ENCODE results near the gene LCN1. TPM values are rescaled to one million over a fixed set of nuclear protein-coding genes. Genes with fewer than 3 reads are reported as not detected.

The LCN1 gene
- polyA plus RNA-seq, 1 donor (not counting 4 experiments of a cell fraction or from before 2014, with no cell fraction given) = not detected

GRCh38 chr9:135559606-135560005 is 38.4 kb downstream of the LCN1 start:
- no peak overlapping the region for H3K27ac ChIP-seq (ENCODE audit: control insufficient read depth, insufficient read depth, low read length)
- H3K27me3 ChIP-seq (ENCODE audit: control insufficient read depth, extremely low read depth, insufficient read depth, low read length) = no peaks in the 10 kb centered on the region
- H3K4me2 ChIP-seq (ENCODE audit: control insufficient read depth, extremely low read depth, insufficient read depth, low read depth, low read length) = no peak overlapping the region
- FAIRE-seq = no peak
- no peak overlapping the region for H3K4me3 ChIP-seq (ENCODE audit: control insufficient read depth in 2 of 3, extremely low read depth in 1 of 3, insufficient read depth in 2 of 3, low read depth in 1 of 3, low read length in 3 of 3)
- no peaks in the 10 kb centered on the region for H3K9me1 ChIP-seq (ENCODE audit: control insufficient read depth, extremely low read depth, insufficient read depth, low read length)
- H2AFZ ChIP-seq (ENCODE audit: control insufficient read depth, low read length) = no peak overlapping the region
- no peaks in the 10 kb centered on the region for H3K36me3 ChIP-seq (ENCODE audit: control insufficient read depth in 2 of 2, extremely low read depth in 1 of 2, insufficient read depth in 2 of 2, low read length in 2 of 2)
- no peaks in the 10 kb centered on the region for H3K4me1 ChIP-seq (ENCODE audit: control insufficient read depth, extremely low read depth, insufficient read depth, low read length)
- no peaks in the 10 kb centered on the region for H3K9me3 ChIP-seq (ENCODE audit: control insufficient read depth, low read depth, low read length)
- dilution Hi-C loops (cut with MboI; ENCODE audit: extremely low pct_ligation_motif_present, low sequenced_read_pairs) = no loop called here
- no peak overlapping the region for H3K9ac ChIP-seq (ENCODE audit: control insufficient read depth, extremely low read depth, insufficient read depth, low read length)
- H4K20me1 ChIP-seq (ENCODE audit: control insufficient read depth, extremely low read depth, insufficient read depth, low read length) = no peaks in the 10 kb centered on the region
- no peak for DNase-seq (ENCODE audit: low read depth, low spot score)
- no peak for TF ChIP-seq CTCF (optimal IDR thresholded peaks at IDR 0.05 in 1 of 3, IDR thresholded peaks at IDR 0.05 in 1 of 3, conservative IDR thresholded peaks at IDR 0.05 in 1 of 3; ENCODE audit: extremely low read depth in 1 of 3, insufficient read depth in 2 of 3, low read length in 3 of 3)
- no peak for TF ChIP-seq EZH2 (IDR thresholded peaks at IDR 0.05; ENCODE audit: low read length)
- H3K79me2 ChIP-seq (ENCODE audit: control insufficient read depth, insufficient read depth, low read length) = no peaks in the 10 kb centered on the region

GRCh38 chr9:135561391-135562234 is 40.4 kb downstream of the LCN1 start, which contains the start of gene PAEP:
Gene PAEP, plus strand, starts transcription at chr9:135561756.
- no peak within 1 kb of the TSS for H3K27ac ChIP-seq (ENCODE audit: control insufficient read depth, insufficient read depth, low read length)
- no peak within 1 kb of the TSS for H3K9ac ChIP-seq (ENCODE audit: control insufficient read depth, extremely low read depth, insufficient read depth, low read length)
- H3K36me3 ChIP-seq (ENCODE audit: control insufficient read depth in 2 of 2, extremely low read depth in 1 of 2, insufficient read depth in 2 of 2, low read length in 2 of 2) = no peaks in the 10 kb centered on the region
- no peak for FAIRE-seq
- TF ChIP-seq EZH2 (IDR thresholded peaks at IDR 0.05; ENCODE audit: low read length) (no peak), CTCF (optimal IDR thresholded peaks at IDR 0.05 in 1 of 3, IDR thresholded peaks at IDR 0.05 in 1 of 3, conservative IDR thresholded peaks at IDR 0.05 in 1 of 3; ENCODE audit: extremely low read depth in 1 of 3, insufficient read depth in 2 of 3, low read length in 3 of 3) (no peak)
- no peaks in the 10 kb centered on the region for H3K9me3 ChIP-seq (ENCODE audit: control insufficient read depth, low read depth, low read length)
- no peaks in the 10 kb centered on the region for H3K27me3 ChIP-seq (ENCODE audit: control insufficient read depth, extremely low read depth, insufficient read depth, low read length)
- no peaks in the 10 kb centered on the region for H4K20me1 ChIP-seq (ENCODE audit: control insufficient read depth, extremely low read depth, insufficient read depth, low read length)
- H3K4me3 ChIP-seq (ENCODE audit: control insufficient read depth in 2 of 3, extremely low read depth in 1 of 3, insufficient read depth in 2 of 3, low read depth in 1 of 3, low read length in 3 of 3) = no peak within 1 kb of the TSS
- dilution Hi-C loops (cut with MboI; ENCODE audit: extremely low pct_ligation_motif_present, low sequenced_read_pairs) = no loop called here
- no peaks in the 10 kb centered on the region for H3K79me2 ChIP-seq (ENCODE audit: control insufficient read depth, insufficient read depth, low read length)
- no peak within 1 kb of the TSS for H3K4me2 ChIP-seq (ENCODE audit: control insufficient read depth, extremely low read depth, insufficient read depth, low read depth, low read length)
- H3K9me1 ChIP-seq (ENCODE audit: control insufficient read depth, extremely low read depth, insufficient read depth, low read length) = no peaks in the 10 kb centered on the region
- no peaks in the 10 kb centered on the region for H3K4me1 ChIP-seq (ENCODE audit: control insufficient read depth, extremely low read depth, insufficient read depth, low read length)
- H2AFZ ChIP-seq (ENCODE audit: control insufficient read depth, low read length) = no peak within 1 kb of the TSS
- no peak for DNase-seq (ENCODE audit: low read depth, low spot score)
